B cell (primary cell): ENCODE results near the gene MAP4K4. TPM values are rescaled to one million over a fixed set of nuclear protein-coding genes. Genes with fewer than 3 reads are reported as not detected.

Source experiments
- ATAC-seq: fragments of 200-7000 bp; cut with Tn5 transposase; one replicate; pipeline ENCODE4 v1.10.0; 2021; ENCODE audit warnings: low read depth, mild to moderate bottlenecking, moderate number of reproducible peaks, moderate library complexity
- CTCF ChIA-PET: fragments of 350-600 bp; sonication (Branson Sonifier 250); formaldehyde crosslinking; loops from one replicate; lab custom pipeline; 2021; ENCODE audit warnings: antibody characterized with exemption, inconsistent platforms; lab: Charles Lee
- POLR2A ChIA-PET: fragments of 350-600 bp; sonication (Branson Sonifier 250); formaldehyde crosslinking; loops from one replicate; lab custom pipeline; 2021; ENCODE audit warnings: antibody characterized with exemption; lab: Charles Lee
- DNase-seq: peaks from one replicate; pipeline ENCODE4 v3.0.0; 2013
- H2AFZ ChIP-seq: 2 replicates; pipeline ENCODE4 v1.6.1; 2012; ENCODE audit warnings: mild to moderate bottlenecking, low read depth, low read length; ENCODE audit not compliant: insufficient read depth, poor library complexity, severe bottlenecking
- H3K27ac ChIP-seq, 2 donors: 1 replicate in 1 of 2; 2 replicates in 1 of 2; pipeline ENCODE4 v1.5.1; 2012 to 2013; ENCODE audit warnings: low read length in 2 of 2, mild to moderate bottlenecking in 2 of 2, moderate library complexity in 1 of 2
- H3K27me3 ChIP-seq, 4 experiments: fragments of 200-600 bp in 1 of 4; sonication (generic) in 1 of 4; replicated peaks in 1 of 4; 1 replicate in 2 of 4; 2 replicates in 2 of 4; pipeline versions ENCODE4 v1.6.1 to v1.7.0; 2013 to 2016; ENCODE audit warnings: low read length in 3 of 4, mild to moderate bottlenecking in 2 of 4, mixed read lengths in 1 of 4, moderate library complexity in 1 of 4; ENCODE audit not compliant: insufficient read depth in 4 of 4, control insufficient read depth in 3 of 4; ENCODE audit errors: control extremely low read depth in 1 of 4
- H3K36me3 ChIP-seq, 2 experiments: replicated peaks in 1 of 2; 1 replicate in 1 of 2; 2 replicates in 1 of 2; pipeline versions ENCODE4 v1.6.1 to v1.7.1; 2013; ENCODE audit warnings: low read length in 1 of 2; ENCODE audit not compliant: insufficient read depth in 2 of 2, control insufficient read depth in 1 of 2; ENCODE audit errors: control extremely low read depth in 1 of 2, extremely low read depth in 1 of 2
- H3K4me1 ChIP-seq, 2 donors: fragments of 200-600 bp in 1 of 2; sonication (generic) in 1 of 2; 1 replicate in 1 of 2; 2 replicates in 1 of 2; pipeline versions ENCODE4 v1.5.1 to v1.6.1; 2013 to 2017; ENCODE audit warnings: low read length in 2 of 2; ENCODE audit not compliant: control insufficient read depth in 2 of 2, insufficient read depth in 2 of 2
- H3K4me2 ChIP-seq: replicated peaks from 2 replicates; pipeline ENCODE3; 2012; ENCODE audit warnings: mild to moderate bottlenecking, low read depth, low read length; ENCODE audit not compliant: poor library complexity, severe bottlenecking
- H3K4me3 ChIP-seq, 5 experiments: fragments of 200-600 bp in 1 of 5; sonication (generic) in 1 of 5; 1 replicate in 3 of 5; 2 replicates in 2 of 5; pipeline versions ENCODE4 v1.5.1 to v1.7.0; 2011 to 2016; ENCODE audit warnings: low read length in 4 of 5, mild to moderate bottlenecking in 4 of 5, low read depth in 2 of 5, control low read depth in 1 of 5, moderate library complexity in 1 of 5; ENCODE audit not compliant: insufficient read depth in 1 of 5; ENCODE audit errors: control extremely low read depth in 1 of 5, extremely low read depth in 1 of 5
- H3K79me2 ChIP-seq: fragments of 200-600 bp; sonication (generic); one replicate; pipeline ENCODE4 v1.6.0; 2016; ENCODE audit warnings: low read length; ENCODE audit not compliant: control insufficient read depth, insufficient read depth
- H3K9ac ChIP-seq: fragments of 200-600 bp; sonication (generic); 2 replicates; pipeline ENCODE4 v1.6.1; 2017; ENCODE audit warnings: mild to moderate bottlenecking, low read length, moderate library complexity
- H3K9me3 ChIP-seq, 3 donors: one replicate each; pipeline versions ENCODE4 v1.6.1 to v1.7.1; 2013; ENCODE audit warnings: low read length in 2 of 3; ENCODE audit not compliant: control insufficient read depth in 2 of 3, insufficient read depth in 1 of 3; ENCODE audit errors: control extremely low read depth in 1 of 3
- H4K20me1 ChIP-seq: 2 replicates; pipeline ENCODE4 v1.6.0; 2012; ENCODE audit warnings: mild to moderate bottlenecking, low read length; ENCODE audit not compliant: insufficient read depth, control insufficient read depth, poor library complexity, severe bottlenecking
- H3K27ac Mint-ChIP-seq: one replicate; pipeline ENCODE4 v1.8.0; 2021; ENCODE audit warnings: mixed read lengths
- H3K27me3 Mint-ChIP-seq: one replicate; pipeline ENCODE4 v1.8.0; 2021; ENCODE audit warnings: mixed read lengths
- H3K4me1 Mint-ChIP-seq: one replicate; pipeline ENCODE4 v1.8.0; 2021; ENCODE audit warnings: mixed read lengths
- H3K4me3 Mint-ChIP-seq: one replicate; pipeline ENCODE4 v1.8.0; 2021; ENCODE audit warnings: mixed read lengths
- H3K9me3 Mint-ChIP-seq: one replicate; pipeline ENCODE4 v1.8.0; 2022; ENCODE audit warnings: mixed read lengths; ENCODE audit not compliant: insufficient read depth
- CTCF ChIP-seq: fragments of 200-600 bp; IDR thresholded peaks from one replicate; pipeline ENCODE4 v1.8.0; 2022; ENCODE audit warnings: antibody characterized with exemption, mild to moderate bottlenecking
- EZH2 ChIP-seq: IDR thresholded peaks from 2 replicates; pipeline ENCODE4 v1.6.1; 2012; ENCODE audit warnings: borderline replicate concordance, low read depth, mild to moderate bottlenecking, moderate library complexity, low read length; ENCODE audit not compliant: insufficient read depth, poor library complexity, severe bottlenecking
- WGBS: methylation state at CpG from one replicate; pipeline ENCODE4 v1.1.5; 2013; ENCODE audit warnings: missing lambda C conversion rate; ENCODE audit not compliant: insufficient coverage; 5-methylcytosine and 5-hydroxymethylcytosine counted together
- intact Hi-C: fragments of 100-400 bp; cut with micrococcal nuclease; formaldehyde crosslinking; loops from one replicate; pipeline ENCODE4 v1.10.0; 2022
- polyA plus RNA-seq: library from polyadenylated mRNA; depleted of rRNA; stranded (reverse); fragments of >200 nt; gene quantifications from 2 replicates; pipeline ENCODE4 v1.2.3, GENCODE V29; 2012
- total RNA-seq, 2 donors: library from RNA; stranded (reverse); fragments of 120-200 nt in 1 of 2; gene quantifications; 1 replicate in 1 of 2; 2 replicates in 1 of 2; pipeline versions ENCODE4 v1.2.3 to v1.2.4, GENCODE V29; 2013 to 2022

MAP4K4 gene
- total and polyA plus RNA-seq, 2 donors (not counting 1 experiment from before 2014, with no cell fraction given): 54.8 to 280 TPM

DNA sequence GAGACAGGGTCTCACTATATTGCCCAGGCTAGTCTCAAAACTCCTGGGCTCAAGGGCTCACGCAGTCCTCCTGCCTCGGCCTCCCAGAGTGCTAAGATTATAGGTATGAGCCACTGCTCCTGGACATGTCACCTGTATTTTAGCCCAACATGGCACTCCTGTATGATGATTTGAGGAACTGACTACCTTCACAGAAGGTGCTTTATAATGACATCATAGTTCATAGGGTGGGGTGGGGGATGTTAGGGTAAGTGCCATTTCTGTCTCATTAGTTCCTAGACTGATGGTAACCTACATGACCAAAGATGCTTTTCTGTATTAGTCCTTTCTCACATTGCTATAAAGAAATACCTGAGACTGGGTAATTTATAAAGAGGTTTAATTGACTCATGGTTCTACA lies 109.7 kb downstream of the MAP4K4 start:
- peaks cover 35 to 37% of the 10 kb centered on the region in 2 donors for H3K4me1 ChIP-seq
- no peak for ATAC-seq
- no peaks in the 10 kb centered on the region for H3K9me3 Mint-ChIP-seq
- TF ChIP-seq CTCF (no peak), EZH2 (no peak)
- intact Hi-C loops: loop anchor here (5.0 kb wide), 2 partner anchors 40 to 55 kb away; no protein-coding TSS in a partner anchor
- H3K9me3 ChIP-seq: no peaks in the 10 kb centered on the region
- peaks cover 80% of the 10 kb centered on the region for H3K4me1 Mint-ChIP-seq
- ChIA-PET POLR2A (interaction anchor here (0.7 kb wide), 1 partner anchor 402 kb away, joined by 3 read pairs; no protein-coding TSS in a partner anchor), CTCF (interaction anchor here (1.3 to 1.8 kb wide), 4 partner anchors 15 to 465 kb away, joined by 3 to 9 read pairs (median 6); no protein-coding TSS in a partner anchor)
- peaks cover 83% of the 10 kb centered on the region for H4K20me1 ChIP-seq
- H3K27me3 ChIP-seq: no peaks in the 10 kb centered on the region
- peaks cover 96% of the 10 kb centered on the region for H3K79me2 ChIP-seq
- DNase-seq: no peak
- H3K36me3 ChIP-seq: peaks cover 0 to 1% of the 10 kb centered on the region in 2 experiments
- peak overlapping the region; percentile 50 for H3K4me2 ChIP-seq
- peak overlapping the region; percentile 50 for H3K27ac Mint-ChIP-seq
- peak overlapping the region in 1 of 2 donors; percentile 67 for H3K27ac ChIP-seq
- no peak overlapping the region for H2AFZ ChIP-seq
- no CpG with 5 or more reads among the region's 2 CpGs for WGBS
- H3K4me3 ChIP-seq: no peak overlapping the region
- no peaks in the 10 kb centered on the region for H3K27me3 Mint-ChIP-seq
- H3K4me3 Mint-ChIP-seq: peak overlapping the region; percentile 48
- H3K9ac ChIP-seq: no peak overlapping the region

DNA sequence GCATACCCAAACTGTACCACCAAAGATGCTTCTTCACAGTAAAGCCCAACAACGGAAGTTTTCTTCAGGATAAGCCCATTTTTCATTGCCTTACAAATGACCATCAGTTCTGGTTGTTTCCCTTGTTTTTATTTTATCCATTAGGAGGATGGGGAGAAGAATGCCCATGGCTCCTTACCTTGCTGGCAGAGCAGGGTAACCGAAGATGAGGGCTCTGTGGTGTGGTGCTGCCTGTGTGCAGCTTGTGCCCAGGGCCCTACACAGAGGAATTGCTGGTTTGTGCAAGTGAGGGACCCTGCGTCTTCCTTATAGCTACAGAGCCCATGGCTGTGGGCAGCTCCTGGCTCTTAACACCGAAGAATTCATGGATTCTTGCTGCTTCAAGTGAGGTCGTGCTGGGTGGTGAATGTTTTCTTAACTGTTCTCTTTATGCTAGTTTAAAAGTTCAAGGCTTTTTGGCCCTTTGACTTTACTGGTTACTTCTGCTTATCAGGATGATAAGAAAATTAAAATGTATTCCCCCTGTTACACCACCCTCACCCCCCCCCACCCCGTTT lies 110.6 kb downstream of the MAP4K4 start:
- Histone ChIP-seq H3K4me2 (no peak overlapping the region), H3K9me3 (no peaks in the 10 kb centered on the region), H4K20me1 (peaks cover 83% of the 10 kb centered on the region), H3K36me3 (peaks cover 0 to 3% of the 10 kb centered on the region in 2 experiments), H3K79me2 (peaks cover 96% of the 10 kb centered on the region), H3K4me3 (no peak overlapping the region), H2AFZ (no peak overlapping the region), H3K27ac (peak overlapping the region in 1 of 2 donors; percentile 67), H3K4me1 (peaks cover 32 to 37% of the 10 kb centered on the region in 2 donors), H3K9ac (no peak overlapping the region), H3K27me3 (no peaks in the 10 kb centered on the region)
- H3K4me1 Mint-ChIP-seq: peaks cover 78% of the 10 kb centered on the region
- ATAC-seq (no peak), DNase-seq (no peak)
- no peaks in the 10 kb centered on the region for H3K9me3 Mint-ChIP-seq
- H3K27ac Mint-ChIP-seq: no peak overlapping the region
- intact Hi-C loops: loop anchor here (5.0 kb wide), 2 partner anchors 41 to 56 kb away; no protein-coding TSS in a partner anchor
- WGBS: 100% methylated on average over 2 of the region's 6 CpGs
- CTCF ChIA-PET: interaction anchor here (1.4 kb wide), 2 partner anchors 23 to 53 kb away, joined by 3 to 9 read pairs; no protein-coding TSS in a partner anchor
- TF ChIP-seq CTCF: no peak
- TF ChIP-seq EZH2: no peak
- H3K27me3 Mint-ChIP-seq: no peaks in the 10 kb centered on the region
- no peak overlapping the region for H3K4me3 Mint-ChIP-seq
- POLR2A ChIA-PET: no interaction called here
